A673 (cell line): ENCODE measurements around the gene CISH. TPM values are rescaled to one million over a fixed set of nuclear protein-coding genes. Genes with fewer than 3 reads are reported as not detected.

Source experiments
- BruUV-seq: library from RNA; stranded (reverse); fragments of 400-500 nt; replicated peaks from 2 replicates; lab custom pipeline; 2021; lab: Mats Ljungman, UMichigan
- CTCF ChIA-PET: fragments of 300-600 bp; sonication (Branson Sonifier 250); formaldehyde crosslinking; loops from one replicate; lab custom pipeline; 2022; ENCODE audit warnings: antibody characterized with exemption; lab: Charles Lee
- POLR2A ChIA-PET: fragments of 300-600 bp; sonication (Branson Sonifier 250); formaldehyde crosslinking; loops from one replicate; lab custom pipeline; 2022; ENCODE audit warnings: antibody characterized with exemption; ENCODE audit not compliant: low non-redundant PET; lab: Charles Lee
- DNase-seq: peaks from one replicate; pipeline ENCODE4 v3.0.0-alpha.2; 2015; ENCODE audit warnings: low spot score
- H3K27ac ChIP-seq: fragments of 200-600 bp; sonication (generic); 2 replicates; pipeline ENCODE4 v1.5.1; 2016; ENCODE audit warnings: mixed run types, low read depth, mild to moderate bottlenecking, mixed read lengths, antibody characterized with exemption, low read length; ENCODE audit not compliant: poor library complexity, severe bottlenecking
- H3K27me3 ChIP-seq: fragments of 200-600 bp; sonication (generic); replicated peaks from 2 replicates; pipeline ENCODE4 v1.6.1; 2017; ENCODE audit warnings: mixed run types, low read depth, mild to moderate bottlenecking, mixed read lengths, antibody characterized with exemption, low read length; ENCODE audit not compliant: insufficient read depth, poor library complexity
- H3K36me3 ChIP-seq: fragments of 200-600 bp; sonication (generic); 2 replicates; pipeline ENCODE4 v1.6.1; 2016; ENCODE audit warnings: mixed run types, mild to moderate bottlenecking, mixed read lengths, antibody characterized with exemption, low read length; ENCODE audit not compliant: insufficient read depth, poor library complexity, severe bottlenecking
- H3K4me1 ChIP-seq: fragments of 200-600 bp; sonication (generic); 2 replicates; pipeline ENCODE4 v1.6.1; 2017; ENCODE audit warnings: mixed run types, mild to moderate bottlenecking, mixed read lengths, antibody characterized with exemption, low read length; ENCODE audit not compliant: insufficient read depth, poor library complexity, severe bottlenecking
- H3K4me3 ChIP-seq: fragments of 200-600 bp; sonication (generic); 2 replicates; pipeline ENCODE4 v1.5.1; 2016; ENCODE audit warnings: low read depth, mixed run types, mild to moderate bottlenecking, mixed read lengths, low read length; ENCODE audit not compliant: poor library complexity, severe bottlenecking
- H3K9me3 ChIP-seq: fragments of 200-600 bp; sonication (generic); 2 replicates; pipeline ENCODE4 v1.6.1; 2016; ENCODE audit warnings: mixed run types, low read depth, mild to moderate bottlenecking, mixed read lengths, antibody characterized with exemption, low read length; ENCODE audit not compliant: poor library complexity, severe bottlenecking
- CTCF ChIP-seq: fragments of 300-800, 200-600 bp; sonication (generic); conservative IDR thresholded peaks from 2 replicates; pipeline ENCODE4 v1.5.1; 2017; ENCODE audit warnings: low read depth, mild to moderate bottlenecking, antibody characterized with exemption, low read length, moderate library complexity, mixed read lengths
- EZH2 ChIP-seq: fragments of 200-600 bp; sonication (generic); IDR thresholded peaks from 2 replicates; pipeline ENCODE4 v1.6.1; 2017; ENCODE audit warnings: borderline replicate concordance, low read depth, mild to moderate bottlenecking, mixed read lengths, antibody characterized with exemption, low read length; ENCODE audit not compliant: poor library complexity, severe bottlenecking
- intact Hi-C: fragments of 100-400 bp; cut with micrococcal nuclease; formaldehyde crosslinking; loops from one replicate; pipeline ENCODE4 v1.10.0; 2022; ENCODE audit not compliant: unreplicated experiment
- total RNA-seq: library from RNA; stranded (reverse); gene quantifications from 2 replicates; pipeline ENCODE4 v1.2.3, GENCODE V29; 2021

Gene CISH
- total RNA-seq, 1 experiment from 2014 or later: 0.86 TPM

GRCh38 chr3:50627407-50628051 lies 16.0 kb upstream of the CISH start:
- no peak overlapping the region for H3K4me3 ChIP-seq
- no peak for DNase-seq
- H3K9me3 ChIP-seq: no peaks in the 10 kb centered on the region
- ChIA-PET CTCF (no interaction called here), POLR2A (no interaction called here)
- TF ChIP-seq CTCF: 0 out of 2 replicates have a peak, but pooled peaks have one; percentile 25
- no peak for TF ChIP-seq EZH2
- intact Hi-C loops: no loop called here
- BruUV-seq: no TSS peak
- peaks cover 7% of the 10 kb centered on the region for H3K4me1 ChIP-seq
- H3K27me3 ChIP-seq: no peaks in the 10 kb centered on the region
- no peaks in the 10 kb centered on the region for H3K36me3 ChIP-seq
- H3K27ac ChIP-seq: no peak overlapping the region

GRCh38 chr3:50626401-50626800 lies 14.8 kb upstream of the CISH start:
- no peak overlapping the region for H3K4me3 ChIP-seq
- CTCF ChIA-PET: no interaction called here
- TF ChIP-seq EZH2: no peak
- TF ChIP-seq CTCF: no peak

GRCh38 chr3:50625231-50626182 lies 13.9 kb upstream of the CISH start:
- intact Hi-C loops: no loop called here
- BruUV-seq: no TSS peak
- H3K27me3 ChIP-seq: no peaks in the 10 kb centered on the region
- ChIA-PET POLR2A (no interaction called here), CTCF (no interaction called here)
- peak; percentile 37 for DNase-seq
- no peaks in the 10 kb centered on the region for H3K9me3 ChIP-seq
- H3K4me3 ChIP-seq: no peak overlapping the region
- H3K4me1 ChIP-seq: peaks cover 7% of the 10 kb centered on the region
- no peaks in the 10 kb centered on the region for H3K36me3 ChIP-seq
- TF ChIP-seq EZH2: no peak
- TF ChIP-seq CTCF: no peak
- H3K27ac ChIP-seq: no peak overlapping the region

More at GRCh38 chr3:50626401-50626800, 14.8 kb upstream of the CISH start:
- no peak overlapping the region for H3K27ac ChIP-seq
- no peaks in the 10 kb centered on the region for H3K36me3 ChIP-seq
- POLR2A ChIA-PET: no interaction called here
- H3K9me3 ChIP-seq: no peaks in the 10 kb centered on the region
- BruUV-seq: no TSS peak
- peaks cover 7% of the 10 kb centered on the region for H3K4me1 ChIP-seq
- no peak for DNase-seq
- no peaks in the 10 kb centered on the region for H3K27me3 ChIP-seq
- intact Hi-C loops: no loop called here
